Pancreas (tissue), 10 donors: ENCODE measurements around the gene OSTF1. TPM values are rescaled to one million over a fixed set of nuclear protein-coding genes. Genes with fewer than 3 reads are reported as not detected.

ENCODE experiments used
- ATAC-seq, 4 donors: fragments of 200-7000 bp; cut with Tn5 transposase; one replicate each; pipeline versions ENCODE4 v1.8.0 to v1.9.1; 2020; ENCODE audit warnings: mild to moderate bottlenecking in 4 of 4, moderate library complexity in 4 of 4
- DNase-seq, 6 donors: peaks; one replicate each; pipeline ENCODE4 v3.0.0-alpha.2; 2020
- FAIRE-seq: peaks from 2 replicates; lab custom pipeline; 2012; peaks lifted over from hg19 to GRCh38; lab: Jason Lieb, UNC
- H3K27ac ChIP-seq, 4 donors: fragments of 200-600 bp; sonication (generic); 1 replicate in 3 of 4; 2 replicates in 1 of 4; pipeline versions ENCODE4 v1.5.0 to v1.8.0; 2020
- H3K27me3 ChIP-seq, 4 donors: fragments of 200-600 bp; one replicate each; pipeline ENCODE4 v1.8.0; 2021
- H3K36me3 ChIP-seq, 3 donors: fragments of 200-600 bp; sonication (generic) in 1 of 3; one replicate each; pipeline versions ENCODE4 v1.5.0 to v1.8.0; 2020 to 2021
- H3K4me1 ChIP-seq, 3 donors: fragments of 200-600 bp; one replicate each; pipeline ENCODE4 v1.8.0; 2021
- H3K4me3 ChIP-seq, 4 donors: fragments of 200-600 bp; sonication (generic) in 2 of 4; one replicate each; pipeline versions ENCODE4 v1.5.0 to v1.8.0; 2020 to 2021
- H3K9me3 ChIP-seq, 4 donors: fragments of 200-600 bp; one replicate each; pipeline ENCODE4 v1.8.0; 2021
- CTCF ChIP-seq, 4 donors: fragments of 200-600 bp; sonication (generic) in 3 of 4; IDR thresholded peaks; one replicate each; pipeline versions ENCODE4 v1.5.0 to v1.8.0; 2021; ENCODE audit warnings: antibody characterized with exemption in 4 of 4
- WGBS, 2 donors: extraction: QIAGEN DNeasy Blood & Tissue Kit; methylation state at CpG; one replicate each; pipeline ENCODE4 v1.1.7; 2013; 5-methylcytosine and 5-hydroxymethylcytosine counted together
- intact Hi-C, 3 donors: fragments of 100-400 bp; cut with DNase I; formaldehyde crosslinking; loops; one replicate each; pipeline versions ENCODE4 v1.11.1 to v1.14.2; 2022
- polyA plus RNA-seq, 2 donors: library from polyadenylated mRNA; stranded (reverse); fragments of 200-250 nt; gene quantifications; one replicate each; pipeline ENCODE4 v1.2.3, GENCODE V29; 2013
- total RNA-seq, 6 donors: library from RNA; stranded (reverse); fragmentation: NEBNext Ultra II Directional in 4 of 6; extraction: Animal tissue kit (Norgen Biotek cat#: 25700) in 4 of 6; gene quantifications; one replicate each; pipeline versions ENCODE4 v1.2.1 to v1.2.4, GENCODE V29; 2021 to 2023
- donor health status: healthy with polysubstance abuse.
- donor health status: DM: no; HTN: no; CAD: no; lungs with moderate emphysema.
- donor health status: DM: no; HTN: no; CAD: no.
- donor health status: control.
- donor health status: control.
- donor health status: Bipolar disorder and iron deficiency.
- donor health status: DM: yes; HTN: yes; CAD: no.
- donor health status: DM: no; HTN: no; CAD: no.
- donor health status: DM: no; HTN: no; CAD: no.
- donor health status: DM: yes; HTN: yes; CAD: no.

Gene OSTF1
- total and polyA plus RNA-seq, 8 donors, result 10.0 to 29.0 (median 12.5) TPM

GRCh38 chr9:75161116-75161857, 73.0 kb downstream of the OSTF1 start:
- Histone ChIP-seq H3K36me3 (no peaks in the 10 kb centered on the region), H3K27ac (no peak overlapping the region), H3K4me3 (no peak overlapping the region), H3K27me3 (no peaks in the 10 kb centered on the region), H3K4me1 (no peaks in the 10 kb centered on the region), H3K9me3 (no peaks in the 10 kb centered on the region)
- intact Hi-C loops, result no loop called here
- FAIRE-seq, result no peak
- ATAC-seq, result no peak
- 83 to 85% methylated on average over 2 of the region's 2 CpGs for WGBS, 2 donors
- TF ChIP-seq CTCF (IDR thresholded peaks at IDR 0.05), result no peak
- no peak for DNase-seq

DNA sequence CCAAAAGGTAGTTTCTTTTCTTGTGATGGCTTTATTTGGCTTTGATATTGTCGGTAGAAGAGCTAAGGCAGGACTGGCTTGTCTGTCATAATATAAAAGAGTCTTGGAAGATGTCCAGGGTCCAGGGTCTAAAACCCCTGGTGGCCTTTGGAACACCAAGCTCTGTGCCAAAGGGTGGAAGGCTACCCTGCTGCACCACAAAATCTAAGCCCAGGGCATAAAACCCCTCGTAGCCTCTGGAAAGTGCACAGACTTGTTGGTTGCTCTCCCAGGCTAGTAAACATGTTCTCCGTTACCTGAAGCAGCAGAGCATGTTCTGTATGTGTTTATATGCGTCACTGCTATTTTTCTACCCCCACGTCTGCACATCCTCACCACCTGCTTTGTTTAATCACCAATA, 75.5 kb downstream of the OSTF1 start:
- Histone ChIP-seq H3K4me3 (no peak overlapping the region), H3K27me3 (no peaks in the 10 kb centered on the region), H3K9me3 (no peaks in the 10 kb centered on the region), H3K4me1 (no peaks in the 10 kb centered on the region), H3K36me3 (no peaks in the 10 kb centered on the region), H3K27ac (no peak overlapping the region)
- ATAC-seq, result no peak
- DNase-seq, result no peak
- 96 to 97% methylated on average over 5 of the region's 5 CpGs for WGBS, 2 donors
- no peak for TF ChIP-seq CTCF (IDR thresholded peaks at IDR 0.05)
- FAIRE-seq, result no peak
- intact Hi-C loops, result no loop called here

- no peaks in the 10 kb centered on the region for H3K9me3 ChIP-seq
- no peak for DNase-seq
- H3K4me3 ChIP-seq, result no peak overlapping the region
- H3K27me3 ChIP-seq, result no peaks in the 10 kb centered on the region
- no peak for FAIRE-seq
- no peaks in the 10 kb centered on the region for H3K4me1 ChIP-seq
- TF ChIP-seq CTCF (IDR thresholded peaks at IDR 0.05), result no peak
- no peak for ATAC-seq
- H3K27ac ChIP-seq, result no peak overlapping the region
- H3K36me3 ChIP-seq, result no peaks in the 10 kb centered on the region
- intact Hi-C loops, result no loop called here
Measured at GRCh38 chr9:75164573-75164972, 76.3 kb downstream of the OSTF1 start.

DNA sequence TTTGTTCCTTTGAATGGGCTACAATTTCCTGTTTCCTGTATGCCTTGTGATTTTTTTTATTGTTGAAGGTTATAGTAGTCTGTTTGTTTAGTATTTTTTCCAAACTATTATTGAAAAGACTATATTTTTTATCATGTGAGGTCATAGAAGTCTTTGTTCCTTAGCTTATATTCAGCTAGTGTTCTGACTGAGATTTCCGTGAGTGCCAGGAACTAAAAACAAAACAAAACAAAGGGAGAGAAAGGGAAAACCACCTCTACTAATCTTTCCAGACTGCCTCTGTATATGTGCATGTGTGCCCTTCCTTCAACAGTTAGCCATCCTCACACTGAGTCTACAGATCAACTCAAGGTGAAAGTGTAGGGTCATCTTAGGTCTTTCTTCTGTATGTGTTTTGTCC, 79.0 kb downstream of the OSTF1 start:
- no peaks in the 10 kb centered on the region for H3K36me3 ChIP-seq
- no peak for ATAC-seq
- FAIRE-seq, result no peak
- no peak overlapping the region for H3K27ac ChIP-seq
- intact Hi-C loops, result no loop called here
- TF ChIP-seq CTCF (IDR thresholded peaks at IDR 0.05), result no peak
- no peaks in the 10 kb centered on the region for H3K9me3 ChIP-seq
- no peak overlapping the region for H3K4me3 ChIP-seq
- no peaks in the 10 kb centered on the region for H3K4me1 ChIP-seq
- H3K27me3 ChIP-seq, result no peaks in the 10 kb centered on the region
- no peak for DNase-seq
- WGBS, 2 donors, result 88 to 96% methylated on average over 1 of the region's 1 CpG
